Measurements from ENCODE around the gene FBLN2. TPM values are rescaled to one million over a fixed set of nuclear protein-coding genes. Genes with fewer than 3 reads are reported as not detected.

FBLN2 gene
- polyA plus RNA-seq, 3 donors = 0.08 TPM; not detected in 2

- no peak overlapping the region for H3K9ac ChIP-seq (ENCODE audit: insufficient read depth, low read length, poor library complexity, severe bottlenecking)
- H4K20me1 ChIP-seq (ENCODE audit: insufficient read depth, low read length) = no peaks in the 10 kb centered on the region
- no peaks in the 10 kb centered on the region for H3K27me3 ChIP-seq (ENCODE audit: control insufficient read depth in 2 of 2, insufficient read depth in 2 of 2, low read length in 2 of 2)
- no peak overlapping the region for H3K4me3 ChIP-seq (replicated peaks in 1 of 3; ENCODE audit: low read depth in 2 of 3, low read length in 3 of 3)
- no peak for TF ChIP-seq CTCF (IDR thresholded peaks at IDR 0.05)
- DNase-seq = no peak
- Mint-ChIP-seq H3K4me1 (no peaks in the 10 kb centered on the region), H3K27ac (no peak overlapping the region), H3K9me3 (no peaks in the 10 kb centered on the region), H3K27me3 (ENCODE audit: low read depth in 3 of 3) (peaks cover 0 to 2% (median 2%) of the 10 kb centered on the region in 3 donors), H3K36me3 (no peaks in the 10 kb centered on the region), H3K4me3 (no peak overlapping the region)
- no peak overlapping the region for H3K27ac ChIP-seq (ENCODE audit: low read depth in 1 of 2, low read length in 2 of 2)
- H3K79me2 ChIP-seq (ENCODE audit: insufficient read depth, low read length) = no peaks in the 10 kb centered on the region
- H3K4me1 ChIP-seq (ENCODE audit: control insufficient read depth in 1 of 2, insufficient read depth in 2 of 2, low read length in 2 of 2) = no peaks in the 10 kb centered on the region
- H3K36me3 ChIP-seq (replicated peaks in 1 of 2; ENCODE audit: control insufficient read depth in 1 of 2, insufficient read depth in 2 of 2, low read length in 2 of 2) = no peaks in the 10 kb centered on the region
- H3K9me3 ChIP-seq (replicated peaks in 1 of 2; ENCODE audit: control insufficient read depth in 1 of 2, insufficient read depth in 1 of 2, low read length in 2 of 2) = no peaks in the 10 kb centered on the region
- no CpG with 5 or more reads among the region's 4 CpGs for WGBS (ENCODE audit: insufficient coverage)
- H2AFZ ChIP-seq (ENCODE audit: insufficient read depth, low read depth, low read length, poor library complexity, severe bottlenecking) = no peak overlapping the region
- no peak overlapping the region for H3K4me2 ChIP-seq (replicated peaks; ENCODE audit: extremely low read depth, low read length, poor library complexity, severe bottlenecking)
- intact Hi-C loops (cut with micrococcal nuclease) = no loop called here
Measured at GRCh38 chr3:13588993-13589392, 40.1 kb downstream of the FBLN2 start.

GRCh38 chr3:13590841-13591520 lies 42.1 kb downstream of the FBLN2 start:
- no peak for DNase-seq
- Histone ChIP-seq H3K79me2 (ENCODE audit: insufficient read depth, low read length) (no peaks in the 10 kb centered on the region), H2AFZ (ENCODE audit: insufficient read depth, low read depth, low read length, poor library complexity, severe bottlenecking) (no peak overlapping the region), H3K9me3 (replicated peaks in 1 of 2; ENCODE audit: control insufficient read depth in 1 of 2, insufficient read depth in 1 of 2, low read length in 2 of 2) (no peaks in the 10 kb centered on the region), H3K27me3 (ENCODE audit: control insufficient read depth in 2 of 2, insufficient read depth in 2 of 2, low read length in 2 of 2) (no peaks in the 10 kb centered on the region), H3K9ac (ENCODE audit: insufficient read depth, low read length, poor library complexity, severe bottlenecking) (no peak overlapping the region), H3K4me3 (replicated peaks in 1 of 3; ENCODE audit: low read depth in 2 of 3, low read length in 3 of 3) (no peak overlapping the region), H3K4me2 (replicated peaks; ENCODE audit: extremely low read depth, low read length, poor library complexity, severe bottlenecking) (no peak overlapping the region), H4K20me1 (ENCODE audit: insufficient read depth, low read length) (no peaks in the 10 kb centered on the region), H3K36me3 (replicated peaks in 1 of 2; ENCODE audit: control insufficient read depth in 1 of 2, insufficient read depth in 2 of 2, low read length in 2 of 2) (no peaks in the 10 kb centered on the region), H3K4me1 (ENCODE audit: control insufficient read depth in 1 of 2, insufficient read depth in 2 of 2, low read length in 2 of 2) (no peaks in the 10 kb centered on the region), H3K27ac (ENCODE audit: low read depth in 1 of 2, low read length in 2 of 2) (no peak overlapping the region)
- intact Hi-C loops (cut with micrococcal nuclease) = no loop called here
- Mint-ChIP-seq H3K27ac (no peak overlapping the region), H3K4me3 (no peak overlapping the region), H3K36me3 (no peaks in the 10 kb centered on the region), H3K9me3 (no peaks in the 10 kb centered on the region), H3K4me1 (no peaks in the 10 kb centered on the region), H3K27me3 (ENCODE audit: low read depth in 3 of 3) (peaks cover 1 to 2% (median 2%) of the 10 kb centered on the region in 3 donors)
- WGBS (ENCODE audit: insufficient coverage) = 100% methylated on average over 1 of the region's 3 CpGs
- TF ChIP-seq CTCF (IDR thresholded peaks at IDR 0.05) = no peak

Measured in CD14-positive monocyte (primary cell).